Stimulated activated memory B cell treated with anti-CD40 and anti-IgM and Interleukin-4, amounts not matched to agents 10 μg/mL and 1 μg/mL and 100 μg/mL, for 72 hours (primary cell): ENCODE data around the gene CCL22.

Experiments
- ATAC-seq: fragments of 150-1000 bp; cut with Tn5 transposase; 2 replicates; pipeline ENCODE4 v1.10.0; 2021
- H3K27ac Mint-ChIP-seq: one replicate; pipeline ENCODE4 v1.8.0; 2022; ENCODE audit warnings: mild to moderate bottlenecking, mixed read lengths
- H3K27me3 Mint-ChIP-seq: one replicate; pipeline ENCODE4 v1.8.0; 2022; ENCODE audit warnings: mixed read lengths
- H3K36me3 Mint-ChIP-seq: one replicate; pipeline ENCODE4 v1.8.0; 2022; ENCODE audit warnings: mixed read lengths
- H3K4me1 Mint-ChIP-seq: one replicate; pipeline ENCODE4 v1.8.0; 2022; ENCODE audit warnings: mixed read lengths
- H3K4me3 Mint-ChIP-seq: one replicate; pipeline ENCODE4 v1.8.0; 2022; ENCODE audit warnings: mild to moderate bottlenecking, moderate library complexity, mixed read lengths
- H3K9me3 Mint-ChIP-seq: one replicate; pipeline ENCODE4 v1.8.0; 2022; ENCODE audit warnings: mixed read lengths

The CCL22 gene

GRCh38 chr16:57380671-57381462 is 22.3 kb downstream of the CCL22 start:
- no peaks in the 10 kb centered on the region for H3K27me3 Mint-ChIP-seq
- H3K27ac Mint-ChIP-seq: peak overlapping the region; percentile 85
- peaks cover 76% of the 10 kb centered on the region for H3K4me1 Mint-ChIP-seq
- ATAC-seq: no peak
- H3K4me3 Mint-ChIP-seq: no peak overlapping the region
- H3K36me3 Mint-ChIP-seq: no peaks in the 10 kb centered on the region
- peaks cover 5% of the 10 kb centered on the region for H3K9me3 Mint-ChIP-seq

- H3K9me3 Mint-ChIP-seq: no peaks in the 10 kb centered on the region
- no peak for ATAC-seq
- no peaks in the 10 kb centered on the region for H3K36me3 Mint-ChIP-seq
- peak overlapping the region; percentile 85 for H3K27ac Mint-ChIP-seq
- H3K4me1 Mint-ChIP-seq: peaks cover 76% of the 10 kb centered on the region
- no peaks in the 10 kb centered on the region for H3K27me3 Mint-ChIP-seq
- no peak overlapping the region for H3K4me3 Mint-ChIP-seq
Observed at GRCh38 chr16:57381791-57382534, 23.4 kb downstream of the CCL22 start.

- Mint-ChIP-seq H3K36me3 (no peaks in the 10 kb centered on the region), H3K4me3 (no peak overlapping the region), H3K27me3 (no peaks in the 10 kb centered on the region), H3K4me1 (peaks cover 76% of the 10 kb centered on the region), H3K9me3 (no peaks in the 10 kb centered on the region), H3K27ac (peak overlapping the region; percentile 91)
- ATAC-seq: no peak
Observed at GRCh38 chr16:57382535-57383275, 24.1 kb downstream of the CCL22 start.

GRCh38 chr16:57383276-57384247 is 25.0 kb downstream of the CCL22 start:
- no peaks in the 10 kb centered on the region for H3K27me3 Mint-ChIP-seq
- no peaks in the 10 kb centered on the region for H3K36me3 Mint-ChIP-seq
- peaks cover 79% of the 10 kb centered on the region for H3K4me1 Mint-ChIP-seq
- peaks cover 2% of the 10 kb centered on the region for H3K9me3 Mint-ChIP-seq
- ATAC-seq: no peak
- peak overlapping the region; percentile 91 for H3K27ac Mint-ChIP-seq
- H3K4me3 Mint-ChIP-seq: peak overlapping the region; percentile 30

- peak; percentile 53 for ATAC-seq
- peaks cover 88% of the 10 kb centered on the region for H3K4me1 Mint-ChIP-seq
- no peaks in the 10 kb centered on the region for H3K36me3 Mint-ChIP-seq
- H3K27me3 Mint-ChIP-seq: no peaks in the 10 kb centered on the region
- H3K27ac Mint-ChIP-seq: peak overlapping the region; percentile 91
- H3K9me3 Mint-ChIP-seq: peaks cover 4% of the 10 kb centered on the region
- peak overlapping the region; percentile 30 for H3K4me3 Mint-ChIP-seq
Observed at GRCh38 chr16:57384248-57385070, 25.9 kb downstream of the CCL22 start.

GRCh38 chr16:57385083-57385482 is 26.5 kb downstream of the CCL22 start:
- Mint-ChIP-seq H3K4me1 (peaks cover 91% of the 10 kb centered on the region), H3K27ac (peak overlapping the region; percentile 91), H3K36me3 (no peaks in the 10 kb centered on the region), H3K4me3 (no peak overlapping the region), H3K9me3 (peaks cover 4% of the 10 kb centered on the region), H3K27me3 (no peaks in the 10 kb centered on the region)
- ATAC-seq: no peak

- H3K27me3 Mint-ChIP-seq: no peaks in the 10 kb centered on the region
- peaks cover 4% of the 10 kb centered on the region for H3K9me3 Mint-ChIP-seq
- peak overlapping the region; percentile 91 for H3K27ac Mint-ChIP-seq
- peaks cover 82% of the 10 kb centered on the region for H3K4me1 Mint-ChIP-seq
- ATAC-seq: no peak
- peak overlapping the region; percentile 6 for H3K4me3 Mint-ChIP-seq
- H3K36me3 Mint-ChIP-seq: no peaks in the 10 kb centered on the region
Observed at GRCh38 chr16:57386381-57386951, 27.9 kb downstream of the CCL22 start.

GRCh38 chr16:57387598-57388354 is 29.2 kb downstream of the CCL22 start:
- Mint-ChIP-seq H3K36me3 (no peaks in the 10 kb centered on the region), H3K9me3 (peaks cover 4% of the 10 kb centered on the region), H3K27me3 (no peaks in the 10 kb centered on the region), H3K27ac (peak overlapping the region; percentile 91), H3K4me3 (peak overlapping the region; percentile 67), H3K4me1 (peaks cover 75% of the 10 kb centered on the region)
- ATAC-seq: peak; percentile 89

- H3K4me1 Mint-ChIP-seq: peaks cover 67% of the 10 kb centered on the region
- ATAC-seq: peak; percentile 89
- peak overlapping the region; percentile 91 for H3K27ac Mint-ChIP-seq
- H3K27me3 Mint-ChIP-seq: no peaks in the 10 kb centered on the region
- no peaks in the 10 kb centered on the region for H3K36me3 Mint-ChIP-seq
- peaks cover 4% of the 10 kb centered on the region for H3K9me3 Mint-ChIP-seq
- H3K4me3 Mint-ChIP-seq: peak overlapping the region; percentile 67
Observed at GRCh38 chr16:57388359-57389086, 29.9 kb downstream of the CCL22 start.

- no peaks in the 10 kb centered on the region for H3K27me3 Mint-ChIP-seq
- H3K4me3 Mint-ChIP-seq: peak overlapping the region; percentile 67
- no peak for ATAC-seq
- peaks cover 62% of the 10 kb centered on the region for H3K4me1 Mint-ChIP-seq
- H3K9me3 Mint-ChIP-seq: peaks cover 4% of the 10 kb centered on the region
- H3K27ac Mint-ChIP-seq: peak overlapping the region; percentile 91
- H3K36me3 Mint-ChIP-seq: no peaks in the 10 kb centered on the region
Observed at GRCh38 chr16:57389087-57389468, 30.5 kb downstream of the CCL22 start.

GRCh38 chr16:57390636-57391295 is 32.2 kb downstream of the CCL22 start:
- no peak overlapping the region for H3K4me3 Mint-ChIP-seq
- no peak for ATAC-seq
- no peak overlapping the region for H3K27ac Mint-ChIP-seq
- peaks cover 46% of the 10 kb centered on the region for H3K4me1 Mint-ChIP-seq
- H3K36me3 Mint-ChIP-seq: no peaks in the 10 kb centered on the region
- no peaks in the 10 kb centered on the region for H3K27me3 Mint-ChIP-seq
- peaks cover 4% of the 10 kb centered on the region for H3K9me3 Mint-ChIP-seq

- peaks cover 4% of the 10 kb centered on the region for H3K9me3 Mint-ChIP-seq
- H3K27me3 Mint-ChIP-seq: no peaks in the 10 kb centered on the region
- peaks cover 41% of the 10 kb centered on the region for H3K4me1 Mint-ChIP-seq
- no peak overlapping the region for H3K4me3 Mint-ChIP-seq
- ATAC-seq: no peak
- H3K27ac Mint-ChIP-seq: no peak overlapping the region
- H3K36me3 Mint-ChIP-seq: no peaks in the 10 kb centered on the region
Observed at GRCh38 chr16:57391300-57391699, 32.7 kb downstream of the CCL22 start.
